Lower lobe of right lung (tissue), 2 donors: ENCODE measurements around the gene PIK3AP1. TPM values are rescaled to one million over a fixed set of nuclear protein-coding genes. Genes with fewer than 3 reads are reported as not detected.

Experiments
- ATAC-seq, 2 donors: fragments of 200-7000 bp; cut with Tn5 transposase; one replicate each; pipeline ENCODE4 v1.9.1; 2020 to 2022; ENCODE audit warnings: mild to moderate bottlenecking in 2 of 2, moderate library complexity in 2 of 2
- DNase-seq: peaks from one replicate; pipeline ENCODE4 v3.0.0-alpha.2; 2020
- H3K27ac ChIP-seq: fragments of 200-600 bp; one replicate; pipeline ENCODE4 v1.8.0; 2022
- H3K27me3 ChIP-seq: fragments of 200-600 bp; one replicate; pipeline ENCODE4 v1.8.0; 2022; ENCODE audit warnings: low read depth
- H3K36me3 ChIP-seq: fragments of 200-600 bp; one replicate; pipeline ENCODE4 v1.8.0; 2022; ENCODE audit warnings: mild to moderate bottlenecking
- H3K4me1 ChIP-seq: fragments of 200-600 bp; one replicate; pipeline ENCODE4 v1.8.0; 2022
- H3K4me3 ChIP-seq: fragments of 200-600 bp; one replicate; pipeline ENCODE4 v1.8.0; 2022; ENCODE audit warnings: mild to moderate bottlenecking
- H3K9me3 ChIP-seq: fragments of 200-600 bp; one replicate; pipeline ENCODE4 v1.8.0; 2022
- intact Hi-C: fragments of 100-400 bp; cut with DNase I; formaldehyde crosslinking; loops from one replicate; pipeline ENCODE4 v1.11.0; 2022
- total RNA-seq: library from RNA; stranded (reverse); fragmentation: NEBNext Ultra II Directional; extraction: Animal tissue kit (Norgen Biotek cat#: 25700); gene quantifications from one replicate; pipeline ENCODE4 v1.2.1, GENCODE V29; 2021
- TF ChIP-seq, protein P1 (sequence below): fragments of 200-600 bp; IDR thresholded peaks from one replicate; pipeline ENCODE4 v1.8.0; 2022; ENCODE audit warnings: antibody characterized with exemption, mild to moderate bottlenecking
- donor health status: DM: no; HTN: yes; CAD: no; lungs with severe emphysema.

PIK3AP1 gene
- total RNA-seq, 1 donor from 2014 or later: 71.6 TPM

DNA sequence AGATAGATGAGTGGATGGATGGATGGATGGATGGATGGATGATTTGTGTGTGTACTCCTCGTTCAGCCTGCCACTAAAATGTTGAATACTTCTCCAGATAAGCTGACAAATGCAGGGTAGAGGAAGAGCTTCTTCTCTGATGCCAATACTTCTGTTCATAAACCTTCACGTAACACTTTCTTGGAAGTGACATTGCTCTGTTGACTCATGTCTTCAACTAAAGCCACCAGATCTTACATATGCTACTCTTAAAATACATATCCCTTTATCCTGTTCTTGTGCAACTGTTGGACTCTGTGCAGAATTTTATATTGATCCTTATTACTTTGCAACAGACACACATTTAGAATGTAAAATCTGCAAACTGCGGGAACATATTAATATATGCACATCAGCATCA lies 26.9 kb downstream of the PIK3AP1 start:
- no peak for DNase-seq
- no peaks in the 10 kb centered on the region for H3K4me1 ChIP-seq
- no peaks in the 10 kb centered on the region for H3K9me3 ChIP-seq
- intact Hi-C loops: no loop called here
- TF ChIP-seq, protein P1, sequence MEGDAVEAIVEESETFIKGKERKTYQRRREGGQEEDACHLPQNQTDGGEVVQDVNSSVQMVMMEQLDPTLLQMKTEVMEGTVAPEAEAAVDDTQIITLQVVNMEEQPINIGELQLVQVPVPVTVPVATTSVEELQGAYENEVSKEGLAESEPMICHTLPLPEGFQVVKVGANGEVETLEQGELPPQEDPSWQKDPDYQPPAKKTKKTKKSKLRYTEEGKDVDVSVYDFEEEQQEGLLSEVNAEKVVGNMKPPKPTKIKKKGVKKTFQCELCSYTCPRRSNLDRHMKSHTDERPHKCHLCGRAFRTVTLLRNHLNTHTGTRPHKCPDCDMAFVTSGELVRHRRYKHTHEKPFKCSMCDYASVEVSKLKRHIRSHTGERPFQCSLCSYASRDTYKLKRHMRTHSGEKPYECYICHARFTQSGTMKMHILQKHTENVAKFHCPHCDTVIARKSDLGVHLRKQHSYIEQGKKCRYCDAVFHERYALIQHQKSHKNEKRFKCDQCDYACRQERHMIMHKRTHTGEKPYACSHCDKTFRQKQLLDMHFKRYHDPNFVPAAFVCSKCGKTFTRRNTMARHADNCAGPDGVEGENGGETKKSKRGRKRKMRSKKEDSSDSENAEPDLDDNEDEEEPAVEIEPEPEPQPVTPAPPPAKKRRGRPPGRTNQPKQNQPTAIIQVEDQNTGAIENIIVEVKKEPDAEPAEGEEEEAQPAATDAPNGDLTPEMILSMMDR: no peak
- no peak overlapping the region for H3K27ac ChIP-seq
- H3K36me3 ChIP-seq: no peaks in the 10 kb centered on the region
- H3K27me3 ChIP-seq: no peaks in the 10 kb centered on the region
- H3K4me3 ChIP-seq: no peak overlapping the region
- no peak for ATAC-seq

GRCh38 chr10:96692427-96692826 lies 27.9 kb downstream of the PIK3AP1 start:
- no peaks in the 10 kb centered on the region for H3K36me3 ChIP-seq
- TF ChIP-seq, protein P1: no peak
- ATAC-seq (no peak), DNase-seq (no peak)
- no peaks in the 10 kb centered on the region for H3K27me3 ChIP-seq
- intact Hi-C loops: no loop called here
- H3K27ac ChIP-seq: no peak overlapping the region
- no peaks in the 10 kb centered on the region for H3K4me1 ChIP-seq
- H3K4me3 ChIP-seq: no peak overlapping the region
- H3K9me3 ChIP-seq: no peaks in the 10 kb centered on the region

GRCh38 chr10:96691761-96692160 lies 28.6 kb downstream of the PIK3AP1 start:
- H3K36me3 ChIP-seq: no peaks in the 10 kb centered on the region
- H3K9me3 ChIP-seq: no peaks in the 10 kb centered on the region
- TF ChIP-seq, protein P1: no peak
- ATAC-seq (no peak), DNase-seq (no peak)
- no peak overlapping the region for H3K27ac ChIP-seq
- no peaks in the 10 kb centered on the region for H3K27me3 ChIP-seq
- intact Hi-C loops: no loop called here
- H3K4me3 ChIP-seq: no peak overlapping the region
- H3K4me1 ChIP-seq: no peaks in the 10 kb centered on the region

DNA sequence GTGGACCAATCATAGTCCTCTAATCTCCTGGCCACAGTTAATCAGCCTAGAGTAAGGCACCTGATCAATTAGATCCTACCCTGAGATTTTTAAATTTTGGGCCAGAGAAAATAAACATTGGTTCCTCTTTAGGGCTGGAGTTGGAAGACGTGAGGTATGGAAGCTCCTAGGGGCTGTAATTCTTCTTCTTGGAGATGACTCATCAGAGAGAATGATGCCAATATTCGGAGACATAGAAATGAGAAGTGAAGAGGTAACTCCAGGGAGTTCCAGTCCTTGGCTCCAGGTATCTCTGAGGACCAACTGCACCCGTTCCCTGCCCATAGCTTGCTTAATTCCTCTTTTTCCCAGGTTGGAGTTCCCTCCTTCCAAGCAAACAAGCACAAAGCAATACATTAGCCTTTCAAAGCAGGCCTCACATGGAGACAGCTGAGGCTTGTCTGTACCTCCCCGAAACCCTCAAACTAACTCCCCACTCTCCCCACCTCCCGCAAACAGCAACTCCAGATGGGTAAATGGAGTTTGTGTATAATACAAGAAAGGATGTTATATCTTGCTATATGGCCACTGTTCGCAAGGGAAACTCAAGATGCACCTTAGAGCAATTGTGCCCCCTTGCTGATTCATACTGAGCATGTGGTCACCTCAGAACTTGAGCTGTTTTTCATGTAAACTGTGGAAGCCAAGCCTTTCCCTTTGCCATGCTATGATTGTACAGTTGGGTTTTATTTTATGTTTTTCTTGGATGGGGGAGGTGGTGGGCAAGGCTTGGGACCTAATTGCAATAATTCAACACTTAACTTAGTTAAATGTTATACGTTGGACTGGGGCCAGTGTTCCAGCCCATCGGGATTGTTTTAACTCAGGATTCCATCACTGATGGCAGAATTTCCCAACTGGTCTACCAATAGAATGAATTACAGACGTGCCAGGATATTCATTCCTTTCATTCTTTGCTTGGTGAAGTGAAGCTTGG lies 29.3 kb downstream of the PIK3AP1 start:
- DNase-seq: no peak
- Histone ChIP-seq H3K36me3 (no peaks in the 10 kb centered on the region), H3K4me3 (no peak overlapping the region), H3K4me1 (no peaks in the 10 kb centered on the region), H3K27ac (no peak overlapping the region), H3K27me3 (no peaks in the 10 kb centered on the region), H3K9me3 (no peaks in the 10 kb centered on the region)
- ATAC-seq: no peak
- intact Hi-C loops: no loop called here
- TF ChIP-seq, protein P1: no peak

GRCh38 chr10:96688789-96689188 lies 31.5 kb downstream of the PIK3AP1 start:
- H3K36me3 ChIP-seq: no peaks in the 10 kb centered on the region
- H3K4me1 ChIP-seq: peaks cover 7% of the 10 kb centered on the region
- TF ChIP-seq, protein P1: no peak
- no peak overlapping the region for H3K27ac ChIP-seq
- no peak for DNase-seq
- no peaks in the 10 kb centered on the region for H3K9me3 ChIP-seq
- no peaks in the 10 kb centered on the region for H3K27me3 ChIP-seq
- no peak overlapping the region for H3K4me3 ChIP-seq
- intact Hi-C loops: no loop called here
- ATAC-seq: no peak
